Subcutaneous abdominal adipose tissue (tissue), 5 donors: ENCODE data around the gene CNGA1.
A peak's percentile ranks its signal among the peaks of the same experiment; 100 is the strongest.

Source experiments
- H3K27ac ChIP-seq: one replicate; pipeline ENCODE4 v1.7.0; 2013; ENCODE audit warnings: low read depth, mild to moderate bottlenecking, inconsistent platforms, low read length, moderate library complexity
- H3K27me3 ChIP-seq, 5 donors: one replicate each; pipeline ENCODE4 v1.7.0; 2013; ENCODE audit warnings: low read length in 5 of 5, inconsistent platforms in 1 of 5; ENCODE audit not compliant: control insufficient read depth in 5 of 5, insufficient read depth in 4 of 5
- H3K36me3 ChIP-seq, 5 donors: one replicate each; pipeline ENCODE4 v1.7.0; 2013; ENCODE audit warnings: low read length in 5 of 5; ENCODE audit not compliant: control insufficient read depth in 5 of 5, insufficient read depth in 5 of 5
- H3K4me1 ChIP-seq, 5 donors: one replicate each; pipeline ENCODE4 v1.7.0; 2013; ENCODE audit warnings: low read length in 5 of 5, mild to moderate bottlenecking in 3 of 5, moderate library complexity in 1 of 5; ENCODE audit not compliant: control insufficient read depth in 5 of 5, insufficient read depth in 5 of 5
- H3K4me3 ChIP-seq, 5 donors: one replicate each; pipeline ENCODE4 v1.7.0; 2013; ENCODE audit warnings: low read length in 5 of 5, low read depth in 1 of 5
- H3K9ac ChIP-seq, 5 donors: one replicate each; pipeline ENCODE4 v1.7.0; 2013; ENCODE audit warnings: low read length in 5 of 5, mild to moderate bottlenecking in 4 of 5, moderate library complexity in 3 of 5
- H3K9me3 ChIP-seq, 5 donors: one replicate each; pipeline ENCODE4 v1.7.0; 2013; ENCODE audit warnings: low read length in 5 of 5; ENCODE audit not compliant: control insufficient read depth in 5 of 5
- donor health status: healthy.
- donor health status: healthy.
- donor health status: healthy.
- donor health status: healthy.
- donor health status: healthy.

CNGA1 gene

GRCh38 chr4:48032721-48033120 is 16.2 kb upstream of the CNGA1 start:
- Histone ChIP-seq H3K27ac (peak overlapping the region; percentile 56), H3K4me3 (no peak overlapping the region), H3K36me3 (no peaks in the 10 kb centered on the region), H3K9ac (peak overlapping the region in 1 of 5 donors; percentile 28), H3K4me1 (peaks cover 0 to 14% (median 9%) of the 10 kb centered on the region in 5 donors), H3K9me3 (no peaks in the 10 kb centered on the region), H3K27me3 (no peaks in the 10 kb centered on the region)

- no peaks in the 10 kb centered on the region for H3K27me3 ChIP-seq
Measured at GRCh38 chr4:48031802-48032525, 15.5 kb upstream of the CNGA1 start.

GRCh38 chr4:48030470-48030869 is 14.0 kb upstream of the CNGA1 start:
- no peak overlapping the region for H3K27ac ChIP-seq
- H3K4me1 ChIP-seq, result peaks cover 0 to 14% (median 9%) of the 10 kb centered on the region in 5 donors
- no peaks in the 10 kb centered on the region for H3K36me3 ChIP-seq
- no peak overlapping the region for H3K4me3 ChIP-seq
- no peaks in the 10 kb centered on the region for H3K27me3 ChIP-seq
- no peak overlapping the region for H3K9ac ChIP-seq
- no peaks in the 10 kb centered on the region for H3K9me3 ChIP-seq

More at GRCh38 chr4:48031802-48032525, 15.5 kb upstream of the CNGA1 start:
- H3K9ac ChIP-seq, result peak overlapping the region in 1 of 5 donors; percentile 28
- H3K9me3 ChIP-seq, result no peaks in the 10 kb centered on the region
- H3K4me3 ChIP-seq, result no peak overlapping the region
- H3K36me3 ChIP-seq, result no peaks in the 10 kb centered on the region
- peak overlapping the region; percentile 56 for H3K27ac ChIP-seq
- H3K4me1 ChIP-seq, result peaks cover 0 to 14% (median 9%) of the 10 kb centered on the region in 5 donors

- Histone ChIP-seq H3K36me3 (no peaks in the 10 kb centered on the region), H3K4me3 (no peak overlapping the region), H3K27ac (no peak overlapping the region), H3K9ac (no peak overlapping the region), H3K4me1 (peaks cover 0 to 14% (median 9%) of the 10 kb centered on the region in 5 donors), H3K9me3 (no peaks in the 10 kb centered on the region), H3K27me3 (peaks cover 0 to 2% (median 0%) of the 10 kb centered on the region in 5 donors)
Measured at GRCh38 chr4:48028696-48029095, 12.2 kb upstream of the CNGA1 start.

GRCh38 chr4:48027653-48028052 is 11.2 kb upstream of the CNGA1 start:
- Histone ChIP-seq H3K27ac (no peak overlapping the region), H3K9me3 (no peaks in the 10 kb centered on the region), H3K4me1 (peaks cover 0 to 9% (median 6%) of the 10 kb centered on the region in 5 donors), H3K4me3 (no peak overlapping the region), H3K27me3 (peaks cover 0 to 2% (median 0%) of the 10 kb centered on the region in 5 donors), H3K36me3 (no peaks in the 10 kb centered on the region), H3K9ac (no peak overlapping the region)

- Histone ChIP-seq H3K4me1 (peaks cover 0 to 4% (median 0%) of the 10 kb centered on the region in 5 donors), H3K9ac (no peak overlapping the region), H3K27ac (no peak overlapping the region), H3K9me3 (no peaks in the 10 kb centered on the region), H3K36me3 (no peaks in the 10 kb centered on the region), H3K4me3 (no peak overlapping the region), H3K27me3 (peaks cover 0 to 2% (median 0%) of the 10 kb centered on the region in 5 donors)
Measured at GRCh38 chr4:48025005-48025404, 8.5 kb upstream of the CNGA1 start.

- H3K27me3 ChIP-seq, result peaks cover 0 to 2% (median 0%) of the 10 kb centered on the region in 5 donors
- H3K4me1 ChIP-seq, result peaks cover 0 to 4% (median 0%) of the 10 kb centered on the region in 5 donors
- H3K9ac ChIP-seq, result no peak overlapping the region
- H3K9me3 ChIP-seq, result no peaks in the 10 kb centered on the region
- H3K4me3 ChIP-seq, result no peak overlapping the region
- no peaks in the 10 kb centered on the region for H3K36me3 ChIP-seq
- H3K27ac ChIP-seq, result no peak overlapping the region
Measured at GRCh38 chr4:48024522-48024921, 8.0 kb upstream of the CNGA1 start.

- H3K9me3 ChIP-seq, result no peaks in the 10 kb centered on the region
- no peak overlapping the region for H3K9ac ChIP-seq
- no peaks in the 10 kb centered on the region for H3K36me3 ChIP-seq
- H3K27ac ChIP-seq, result no peak overlapping the region
- H3K27me3 ChIP-seq, result peaks cover 0 to 5% (median 0%) of the 10 kb centered on the region in 5 donors
- no peak overlapping the region for H3K4me3 ChIP-seq
- peaks cover 0 to 8% (median 3%) of the 10 kb centered on the region in 5 donors for H3K4me1 ChIP-seq
Measured at GRCh38 chr4:48022192-48022799, 5.8 kb upstream of the CNGA1 start.

GRCh38 chr4:48021100-48021499 is 4.6 kb upstream of the CNGA1 start:
- Histone ChIP-seq H3K4me1 (peaks cover 3 to 19% (median 15%) of the 10 kb centered on the region in 5 donors), H3K27me3 (peaks cover 0 to 7% (median 0%) of the 10 kb centered on the region in 5 donors), H3K9ac (no peak overlapping the region), H3K36me3 (no peaks in the 10 kb centered on the region), H3K27ac (no peak overlapping the region), H3K9me3 (no peaks in the 10 kb centered on the region), H3K4me3 (no peak overlapping the region)

- peaks cover 0 to 7% (median 0%) of the 10 kb centered on the region in 5 donors for H3K27me3 ChIP-seq
- no peak overlapping the region for H3K9ac ChIP-seq
- no peak overlapping the region for H3K27ac ChIP-seq
- H3K9me3 ChIP-seq, result no peaks in the 10 kb centered on the region
- peaks cover 3 to 23% (median 18%) of the 10 kb centered on the region in 5 donors for H3K4me1 ChIP-seq
- no peaks in the 10 kb centered on the region for H3K36me3 ChIP-seq
- H3K4me3 ChIP-seq, result no peak overlapping the region
Measured at GRCh38 chr4:48018112-48018511, 1.6 kb upstream of the CNGA1 start.
